H54 (cell line): ENCODE results near the gene GHR.

ENCODE experiments used
- DNase-seq: peaks from one replicate; pipeline ENCODE4 v3.0.0; 2011; ENCODE audit warnings: low spot score, mixed read lengths; ENCODE audit not compliant: insufficient read length
- FAIRE-seq: peaks from 3 replicates; lab custom pipeline; 2011; peaks lifted over from hg19 to GRCh38; lab: Jason Lieb, UNC
- POLR2A ChIP-seq: IDR thresholded peaks from 2 replicates; pipeline ENCODE4 v1.6.1; 2011; ENCODE audit warnings: low read depth, mild to moderate bottlenecking, low read length

GHR gene

GRCh38 chr5:42516282-42517042 is 93.2 kb downstream of the GHR start:
- FAIRE-seq = no peak

GRCh38 chr5:42517164-42517563 is 93.9 kb downstream of the GHR start:
- TF ChIP-seq POLR2A = no peak
- DNase-seq (no peak), FAIRE-seq (no peak)

More at GRCh38 chr5:42516282-42517042, 93.2 kb downstream of the GHR start:
- no peak for DNase-seq
- no peak for TF ChIP-seq POLR2A

GRCh38 chr5:42518595-42519221 is 95.5 kb downstream of the GHR start:
- DNase-seq (no peak), FAIRE-seq (no peak)
- TF ChIP-seq POLR2A = no peak

GRCh38 chr5:42520203-42520602 is 97.0 kb downstream of the GHR start:
- TF ChIP-seq POLR2A = no peak
- DNase-seq = no peak
- no peak for FAIRE-seq

- FAIRE-seq (no peak), DNase-seq (no peak)
- TF ChIP-seq POLR2A = no peak
Observed at GRCh38 chr5:42520957-42521356, 97.7 kb downstream of the GHR start.

- DNase-seq (no peak), FAIRE-seq (no peak)
- no peak for TF ChIP-seq POLR2A
Observed at GRCh38 chr5:42521406-42521805, 98.2 kb downstream of the GHR start.

- DNase-seq (no peak), FAIRE-seq (no peak)
- TF ChIP-seq POLR2A = no peak
Observed at GRCh38 chr5:42522783-42523182, 99.5 kb downstream of the GHR start.

- no peak for DNase-seq
- FAIRE-seq = no peak
- TF ChIP-seq POLR2A = no peak
Observed at GRCh38 chr5:42526179-42526578, 102.9 kb downstream of the GHR start.

GRCh38 chr5:42531611-42532010 is 108.4 kb downstream of the GHR start:
- FAIRE-seq (no peak), DNase-seq (no peak)
- TF ChIP-seq POLR2A = no peak

- no peak for TF ChIP-seq POLR2A
- DNase-seq = no peak
- no peak for FAIRE-seq
Observed at GRCh38 chr5:42542106-42542505, 118.9 kb downstream of the GHR start.

- DNase-seq = no peak
- no peak for FAIRE-seq
- no peak for TF ChIP-seq POLR2A
Observed at GRCh38 chr5:42543774-42544173, 120.5 kb downstream of the GHR start.

GRCh38 chr5:42545038-42545437 is 121.8 kb downstream of the GHR start:
- DNase-seq (no peak), FAIRE-seq (no peak)
- no peak for TF ChIP-seq POLR2A

GRCh38 chr5:42547141-42547540 is 123.9 kb downstream of the GHR start:
- no peak for FAIRE-seq
- TF ChIP-seq POLR2A = no peak
- no peak for DNase-seq

GRCh38 chr5:42547894-42548293 is 124.7 kb downstream of the GHR start:
- no peak for DNase-seq

GRCh38 chr5:42552597-42552996 is 129.4 kb downstream of the GHR start:
- FAIRE-seq = no peak
- DNase-seq = no peak
- TF ChIP-seq POLR2A = no peak

More at GRCh38 chr5:42547894-42548293, 124.7 kb downstream of the GHR start:
- FAIRE-seq = no peak
- TF ChIP-seq POLR2A = no peak
